GM12878 (cell line): Measurements from ENCODE around the gene SORCS2. TPM values are rescaled to one million over a fixed set of nuclear protein-coding genes. Genes with fewer than 3 reads are reported as not detected.

Source experiments
- ATAC-seq: fragments of 200-7000 bp; cut with Tn5 transposase; 3 replicates; pipeline ENCODE4 v1.9.1; 2020; ENCODE audit warnings: mild to moderate bottlenecking, moderate library complexity
- BruUV-seq: library from RNA; stranded (reverse); fragments of 400-500 nt; replicated peaks from 2 replicates; lab custom pipeline; 2021; lab: Mats Ljungman, UMichigan
- CTCF ChIA-PET: fragments of 300-600 bp; sonication (Branson Sonifier 250); formaldehyde crosslinking; extraction: SDS; loops from one replicate; lab custom pipeline; 2021; ENCODE audit warnings: inconsistent platforms; lab: Yijun Ruan, JAX
- POLR2A ChIA-PET: fragments of 350-600 bp; formaldehyde crosslinking; extraction: SDS; loops from one replicate; lab custom pipeline; 2021; ENCODE audit warnings: inconsistent platforms; lab: Charles Lee
- RAD21 ChIA-PET: fragments of 300-600 bp; sonication (Branson Sonifier 250); formaldehyde crosslinking; loops from one replicate; lab custom pipeline; 2023; ENCODE audit warnings: antibody characterized with exemption; ENCODE audit not compliant: unreplicated experiment; lab: Charles Lee
- SMC1A ChIA-PET: fragments of 300-600 bp; sonication (Branson Sonifier 250); formaldehyde crosslinking; loops from one replicate; lab custom pipeline; 2023; ENCODE audit not compliant: unreplicated experiment, uncharacterized antibody; lab: Charles Lee
- DNase-seq: peaks from one replicate; pipeline ENCODE4 v3.0.0-alpha.2; 2011; ENCODE audit warnings: low read depth, low spot score
- FAIRE-seq: peaks from 3 replicates; lab custom pipeline; 2011; peaks lifted over from hg19 to GRCh38; lab: Jason Lieb, UNC
- H2AFZ ChIP-seq: 2 replicates; pipeline ENCODE4 v1.6.0; 2011; ENCODE audit warnings: low read depth, low read length, control low read depth; ENCODE audit not compliant: control insufficient read depth
- H3K27ac ChIP-seq: 2 replicates; pipeline ENCODE4 v1.5.1; 2011; ENCODE audit warnings: control low read depth; ENCODE audit not compliant: control insufficient read depth, insufficient read depth
- H3K27me3 ChIP-seq, 2 experiments: replicated peaks in 1 of 2; 2 replicates each; pipeline versions ENCODE4 v1.6.0 to v1.6.1; 2011; ENCODE audit warnings: low read length in 1 of 2; ENCODE audit not compliant: control insufficient read depth in 2 of 2, insufficient read depth in 2 of 2
- H3K36me3 ChIP-seq, 2 experiments: 2 replicates each; pipeline ENCODE4 v1.5.1; 2011; ENCODE audit warnings: low read length in 1 of 2; ENCODE audit not compliant: control insufficient read depth in 2 of 2, insufficient read depth in 2 of 2
- H3K4me1 ChIP-seq: 2 replicates; pipeline ENCODE4 v1.6.1; 2011; ENCODE audit warnings: mild to moderate bottlenecking, low read length, moderate library complexity, mixed read lengths; ENCODE audit not compliant: control insufficient read depth, insufficient read depth
- H3K4me2 ChIP-seq: 2 replicates; pipeline ENCODE4 v1.6.0; 2011; ENCODE audit warnings: control low read depth; ENCODE audit not compliant: control insufficient read depth, insufficient read depth
- H3K4me3 ChIP-seq: fragments of 200-600 bp; sonication (generic); 2 replicates; pipeline ENCODE4 v1.5.1; 2016
- H3K79me2 ChIP-seq: 2 replicates; pipeline ENCODE4 v1.6.0; 2011; ENCODE audit warnings: low read length; ENCODE audit not compliant: control insufficient read depth, insufficient read depth
- H3K9ac ChIP-seq: 2 replicates; pipeline ENCODE4 v1.8.0; 2011; ENCODE audit warnings: low read length, control low read depth, mixed read lengths; ENCODE audit not compliant: control insufficient read depth, insufficient read depth
- H3K9me3 ChIP-seq: replicated peaks from 3 replicates; pipeline ENCODE4 v1.5.1; 2011; ENCODE audit warnings: mild to moderate bottlenecking, low read length; ENCODE audit not compliant: control insufficient read depth, insufficient read depth
- H4K20me1 ChIP-seq: 2 replicates; pipeline ENCODE4 v1.6.0; 2011; ENCODE audit not compliant: control insufficient read depth, insufficient read depth
- ATF7 ChIP-seq: fragments of 450-650 bp; IDR thresholded peaks from 2 replicates; pipeline ENCODE4 v1.6.1; 2016; ENCODE audit warnings: low read depth, mild to moderate bottlenecking
- CBX3 ChIP-seq: fragments of 200-600 bp; sonication (generic); IDR thresholded peaks from 2 replicates; pipeline ENCODE4 v1.6.1; 2016; ENCODE audit warnings: low read depth, borderline replicate concordance
- CREM ChIP-seq: IDR thresholded peaks from 2 replicates; pipeline ENCODE4 v1.6.1; 2014; ENCODE audit warnings: antibody characterized with exemption, low read depth
- MEF2B ChIP-seq: fragments of 450-650 bp; IDR thresholded peaks from 2 replicates; pipeline ENCODE4 v1.6.1; 2018; ENCODE audit warnings: mild to moderate bottlenecking, moderate library complexity; ENCODE audit not compliant: partially characterized antibody, poor library complexity, severe bottlenecking
- MYB ChIP-seq: fragments of 150-350 bp; IDR thresholded peaks from 2 replicates; pipeline ENCODE4 v1.6.1; 2014; ENCODE audit warnings: mild to moderate bottlenecking, low read depth, low read length, borderline replicate concordance
- PAX5 ChIP-seq: IDR thresholded peaks from 2 replicates; pipeline ENCODE4 v1.6.1; 2011; ENCODE audit warnings: low read depth, low read length, borderline replicate concordance
- RUNX3 ChIP-seq: IDR thresholded peaks from 2 replicates; pipeline ENCODE4 v1.6.1; 2012; ENCODE audit warnings: low read length, inconsistent platforms
- SUPT20H ChIP-seq: IDR thresholded peaks from 2 replicates; pipeline ENCODE4 v1.6.1; 2011; ENCODE audit warnings: low read depth, mild to moderate bottlenecking, low read length, moderate library complexity, borderline replicate concordance; ENCODE audit not compliant: control insufficient read depth
- SUZ12 ChIP-seq: fragments of 200-600 bp; sonication (generic); IDR thresholded peaks from one replicate; pipeline ENCODE4 v1.6.1; 2018; ENCODE audit warnings: antibody characterized with exemption, mild to moderate bottlenecking; ENCODE audit not compliant: unreplicated experiment
- YY1 ChIP-seq: IDR thresholded peaks from 2 replicates; pipeline ENCODE4 v1.6.1; 2011; ENCODE audit warnings: low read depth, mild to moderate bottlenecking, low read length
- WGBS: methylation state at CpG from one replicate; pipeline ENCODE4 v1.1.6; 2016; ENCODE audit warnings: low lambda C conversion rate; ENCODE audit not compliant: insufficient replicate concordance, insufficient coverage; ENCODE audit errors: missing lambda C conversion rate; 5-methylcytosine and 5-hydroxymethylcytosine counted together
- in situ Hi-C: fragments of 300-500 bp; cut with MboI; formaldehyde crosslinking; loops from 9 replicates; pipeline ENCODE4 v1.14.3; 2018; ENCODE audit warnings: mixed read lengths
- intact Hi-C: fragments of 100-400 bp; cut with micrococcal nuclease; formaldehyde crosslinking; loops from one replicate; pipeline ENCODE4 v1.14.2; 2022; ENCODE audit not compliant: unreplicated experiment
- polyA plus RNA-seq, 11 experiments: library from polyadenylated mRNA; depleted of rRNA in 4 of 11; unstranded in 6 of 11; stranded (reverse) in 5 of 11; fragments of >200 nt; fragmentation: Nextera tagmentation in 4 of 11; fragmentation: Illumina TruSeq in 1 of 11; extraction: Ambion mirVana in 4 of 11; extraction: Trizol in 1 of 11; gene quantifications; 1 replicate in 1 of 11; 2 replicates in 10 of 11; pipeline versions ENCODE4 v1.2.1 to v1.2.3, GENCODE V29; 2011 to 2016; ENCODE audit warnings: inconsistent platforms in 2 of 11, missing spikeins in 2 of 11, low read depth in 1 of 11
- total RNA-seq, 4 experiments: library from RNA; depleted of rRNA in 3 of 4; stranded (reverse); fragments of >200 nt in 3 of 4; fragmentation: Illumina TruSeq in 1 of 4; extraction: Trizol in 1 of 4; gene quantifications; 2 replicates each; pipeline versions ENCODE4 v1.2.1 to v1.2.3, GENCODE V29; 2013 to 2021

Gene SORCS2
- total and polyA plus RNA-seq, 10 of the 15 experiments (the other 5 are each of a cell fraction or from before 2014, with no cell fraction given): 0.01 to 0.15 (median 0.05) TPM; not detected in 5

DNA sequence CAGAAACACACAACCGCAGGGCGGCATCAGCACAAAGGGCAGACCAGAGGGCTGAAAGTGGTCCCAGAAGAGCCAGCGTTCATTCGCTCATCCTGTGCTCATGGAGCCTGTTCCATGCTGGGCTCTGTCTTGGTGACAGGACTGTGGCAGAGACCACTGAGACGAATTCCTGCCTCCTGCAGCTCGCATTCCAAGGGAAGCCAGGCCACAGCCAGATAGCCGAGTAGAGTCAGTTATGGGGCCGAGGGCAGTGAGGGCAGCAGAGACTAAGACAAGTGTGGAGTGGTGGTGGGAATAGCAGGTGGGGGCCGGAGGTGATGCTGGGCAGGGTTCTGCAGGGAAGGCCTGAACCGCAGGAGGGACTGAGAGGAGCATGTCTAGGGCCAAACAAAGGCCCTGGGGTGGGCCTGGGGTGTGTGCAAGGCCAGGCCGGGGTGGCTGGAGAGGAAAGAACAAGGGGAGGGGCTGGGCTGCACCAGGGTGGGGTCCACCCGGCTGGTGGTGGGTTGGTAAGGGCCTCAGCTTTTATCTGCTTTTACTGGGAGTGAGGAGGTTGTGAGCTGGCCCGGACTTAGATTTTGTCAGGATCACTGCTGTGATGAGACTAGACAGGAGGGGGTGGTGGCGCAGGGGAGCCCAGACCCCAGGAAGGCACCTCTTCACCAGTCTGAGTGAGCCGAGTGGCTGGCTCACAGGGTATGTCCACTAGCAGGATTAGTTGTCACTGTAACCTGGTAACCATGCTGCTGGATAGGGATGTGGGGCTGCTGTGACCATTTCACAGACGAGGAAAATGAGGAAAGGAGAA is 236.1 kb downstream of the SORCS2 start (continued):
- TF ChIP-seq YY1: no peak
- no peak for TF ChIP-seq CBX3
- TF ChIP-seq ATF7: no peak
- TF ChIP-seq MEF2B: no peak
- no peak for TF ChIP-seq RUNX3
- no peak for TF ChIP-seq CREM
- TF ChIP-seq SUPT20H: no peak
- TF ChIP-seq PAX5: no peak

DNA sequence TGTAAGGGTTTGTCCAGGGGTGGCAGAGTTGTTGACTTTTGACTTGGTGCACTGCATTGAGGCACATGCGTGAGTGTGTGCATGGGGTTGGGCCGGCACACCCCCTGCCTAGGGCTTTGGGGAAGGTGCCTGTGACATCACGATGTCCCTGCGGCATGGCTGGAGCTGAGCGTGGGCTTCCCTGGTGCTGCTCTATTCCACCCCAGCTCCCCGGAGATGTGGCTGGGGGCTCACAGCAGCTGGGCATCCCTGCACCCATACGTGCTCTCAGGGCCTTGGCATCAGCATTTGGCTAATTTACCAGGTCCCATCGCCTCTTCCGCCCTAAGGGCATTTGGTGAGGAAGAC is 236.7 kb downstream of the SORCS2 start:
- POLR2A ChIA-PET: no interaction called here
- no peak for FAIRE-seq
- in situ Hi-C loops: no loop called here

More for the DNA sequence above, 236.7 kb downstream of the SORCS2 start:
- SMC1A ChIA-PET: no interaction called here
- H3K9me3 ChIP-seq: no peaks in the 10 kb centered on the region
- BruUV-seq: no TSS peak
- H3K4me3 ChIP-seq: no peak overlapping the region
- TF ChIP-seq MYB (no peak), SUZ12 (no peak)
- TF ChIP-seq, all 136 proteins: peak for 0
- Histone ChIP-seq H3K27me3 (no peaks in the 10 kb centered on the region), H3K9ac (no peak overlapping the region), H3K4me1 (no peaks in the 10 kb centered on the region), H3K36me3 (no peaks in the 10 kb centered on the region), H3K79me2 (no peaks in the 10 kb centered on the region), H3K27ac (no peak overlapping the region), H3K4me2 (no peak overlapping the region), H2AFZ (no peak overlapping the region), H4K20me1 (no peaks in the 10 kb centered on the region)
- ATAC-seq: no peak
- CTCF ChIA-PET: no interaction called here
- no peak for DNase-seq
- RAD21 ChIA-PET: no interaction called here
- intact Hi-C loops: no loop called here
- 34% methylated on average over 9 of the region's 9 CpGs for WGBS
